Ectodermal cell (in vitro differentiated cells): ENCODE results near the gene CTBP2.

Source experiments
- H3K27ac ChIP-seq: 2 replicates; pipeline ENCODE4 v1.7.0; 2013; ENCODE audit warnings: mild to moderate bottlenecking, low read depth, low read length; ENCODE audit not compliant: insufficient read depth, poor library complexity, severe bottlenecking
- H3K27me3 ChIP-seq: 2 replicates; pipeline ENCODE4 v1.7.0; 2013; ENCODE audit warnings: mild to moderate bottlenecking, low read length; ENCODE audit not compliant: insufficient read depth, control insufficient read depth, poor library complexity, severe bottlenecking
- H3K36me3 ChIP-seq: one replicate; pipeline ENCODE4 v1.7.0; 2013; ENCODE audit warnings: low read length; ENCODE audit not compliant: control insufficient read depth, insufficient read depth
- H3K4me1 ChIP-seq: one replicate; pipeline ENCODE4 v1.7.0; 2013; ENCODE audit warnings: low read length; ENCODE audit not compliant: control insufficient read depth, insufficient read depth
- H3K4me3 ChIP-seq: 2 replicates; pipeline ENCODE4 v1.7.0; 2013; ENCODE audit warnings: low read depth, low read length, control low read depth; ENCODE audit not compliant: insufficient read depth
- H3K9me3 ChIP-seq: 2 replicates; pipeline ENCODE4 v1.7.0; 2013; ENCODE audit warnings: mild to moderate bottlenecking, low read length, moderate library complexity; ENCODE audit not compliant: control insufficient read depth
- WGBS, 2 experiments: methylation state at CpG; one replicate each; pipeline ENCODE4 v1.1.7; 2013; ENCODE audit warnings: missing lambda C conversion rate in 2 of 2; 5-methylcytosine and 5-hydroxymethylcytosine counted together

Gene CTBP2

GRCh38 chr10:124977161-124977560 lies 183.2 kb downstream of the CTBP2 start:
- H3K4me1 ChIP-seq: no peaks in the 10 kb centered on the region
- no peaks in the 10 kb centered on the region for H3K27me3 ChIP-seq
- no peak overlapping the region for H3K4me3 ChIP-seq
- 91 to 93% methylated on average over 3 of the region's 3 CpGs for WGBS, 2 experiments
- H3K27ac ChIP-seq: no peak overlapping the region
- H3K9me3 ChIP-seq: no peaks in the 10 kb centered on the region
- H3K36me3 ChIP-seq: peaks cover 12% of the 10 kb centered on the region

- Histone ChIP-seq H3K9me3 (no peaks in the 10 kb centered on the region), H3K36me3 (peaks cover 12% of the 10 kb centered on the region), H3K4me3 (no peak overlapping the region), H3K4me1 (no peaks in the 10 kb centered on the region), H3K27ac (no peak overlapping the region), H3K27me3 (no peaks in the 10 kb centered on the region)
- 93 to 94% methylated on average over 5 of the region's 5 CpGs for WGBS, 2 experiments
Observed at GRCh38 chr10:124975977-124976514, 184.3 kb downstream of the CTBP2 start.

DNA sequence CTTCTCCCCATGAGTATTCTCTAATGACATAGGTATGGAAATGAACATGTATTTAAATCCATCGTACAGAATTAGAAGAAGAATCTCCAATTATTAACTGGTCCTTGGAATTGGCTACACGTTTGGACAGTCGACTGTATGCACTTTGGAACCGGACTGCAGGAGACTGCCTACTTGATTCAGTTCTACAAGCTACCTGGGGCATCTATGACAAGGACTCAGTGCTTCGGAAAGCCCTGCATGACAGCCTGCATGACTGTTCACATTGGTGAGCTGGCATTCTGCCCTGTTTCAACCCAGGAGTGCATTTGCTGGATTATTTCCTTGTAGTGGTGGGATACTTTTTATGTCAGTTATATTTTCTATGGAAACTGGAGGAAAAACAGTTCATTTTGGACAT lies 186.2 kb downstream of the CTBP2 start:
- Histone ChIP-seq H3K36me3 (peaks cover 12% of the 10 kb centered on the region), H3K4me1 (no peaks in the 10 kb centered on the region), H3K9me3 (no peaks in the 10 kb centered on the region), H3K4me3 (no peak overlapping the region), H3K27me3 (no peaks in the 10 kb centered on the region), H3K27ac (no peak overlapping the region)
- WGBS, 2 experiments: 91 to 95% methylated on average over 5 of the region's 5 CpGs

GRCh38 chr10:124972637-124973036 lies 187.7 kb downstream of the CTBP2 start:
- 97 to 98% methylated on average over 7 of the region's 7 CpGs for WGBS, 2 experiments
- Histone ChIP-seq H3K9me3 (no peaks in the 10 kb centered on the region), H3K4me3 (no peak overlapping the region), H3K36me3 (peaks cover 12% of the 10 kb centered on the region), H3K4me1 (no peaks in the 10 kb centered on the region), H3K27ac (no peak overlapping the region), H3K27me3 (no peaks in the 10 kb centered on the region)

GRCh38 chr10:124971276-124971675 lies 189.1 kb downstream of the CTBP2 start:
- Histone ChIP-seq H3K27ac (no peak overlapping the region), H3K4me3 (no peak overlapping the region), H3K4me1 (no peaks in the 10 kb centered on the region), H3K27me3 (no peaks in the 10 kb centered on the region), H3K9me3 (no peaks in the 10 kb centered on the region), H3K36me3 (peaks cover 12% of the 10 kb centered on the region)
- 92 to 93% methylated on average over 2 of the region's 2 CpGs for WGBS, 2 experiments

DNA sequence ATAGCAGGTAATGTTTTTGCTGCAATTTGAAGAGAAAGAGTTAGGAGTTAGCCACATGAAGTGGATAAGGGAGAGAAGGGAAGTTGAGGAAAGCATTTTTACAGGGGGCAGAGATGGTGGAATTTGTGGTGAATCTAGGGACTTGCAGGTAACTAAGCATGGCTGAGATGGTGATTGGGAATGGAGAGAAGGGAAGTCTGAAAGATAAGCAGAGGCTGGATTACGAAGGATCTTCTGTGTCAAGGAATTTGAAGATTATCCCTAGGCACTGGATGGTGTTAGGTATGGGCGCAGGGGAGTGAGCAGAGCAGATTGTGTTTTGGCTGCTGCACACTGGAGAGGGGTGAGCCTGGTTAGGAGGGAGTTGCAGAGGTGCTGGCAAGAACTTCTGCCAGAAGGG lies 193.1 kb downstream of the CTBP2 start:
- 92 to 94% methylated on average over 2 of the region's 2 CpGs for WGBS, 2 experiments
- H3K27me3 ChIP-seq: no peaks in the 10 kb centered on the region
- no peaks in the 10 kb centered on the region for H3K9me3 ChIP-seq
- no peaks in the 10 kb centered on the region for H3K36me3 ChIP-seq
- H3K4me1 ChIP-seq: no peaks in the 10 kb centered on the region
- H3K27ac ChIP-seq: no peak overlapping the region
- H3K4me3 ChIP-seq: no peak overlapping the region

GRCh38 chr10:124966008-124966407 lies 194.4 kb downstream of the CTBP2 start:
- no peaks in the 10 kb centered on the region for H3K27me3 ChIP-seq
- H3K36me3 ChIP-seq: no peaks in the 10 kb centered on the region
- H3K9me3 ChIP-seq: no peaks in the 10 kb centered on the region
- H3K4me3 ChIP-seq: no peak overlapping the region
- no peak overlapping the region for H3K27ac ChIP-seq
- no peaks in the 10 kb centered on the region for H3K4me1 ChIP-seq
- 84 to 93% methylated on average over 4 to 5 of the region's 5 CpGs for WGBS, 2 experiments

GRCh38 chr10:124963866-124964720 lies 196.3 kb downstream of the CTBP2 start:
- Histone ChIP-seq H3K4me3 (no peak overlapping the region), H3K4me1 (no peaks in the 10 kb centered on the region), H3K27me3 (no peaks in the 10 kb centered on the region), H3K36me3 (no peaks in the 10 kb centered on the region), H3K27ac (no peak overlapping the region), H3K9me3 (no peaks in the 10 kb centered on the region)
- 91 to 98% methylated on average over 3 to 6 of the region's 7 CpGs for WGBS, 2 experiments

DNA sequence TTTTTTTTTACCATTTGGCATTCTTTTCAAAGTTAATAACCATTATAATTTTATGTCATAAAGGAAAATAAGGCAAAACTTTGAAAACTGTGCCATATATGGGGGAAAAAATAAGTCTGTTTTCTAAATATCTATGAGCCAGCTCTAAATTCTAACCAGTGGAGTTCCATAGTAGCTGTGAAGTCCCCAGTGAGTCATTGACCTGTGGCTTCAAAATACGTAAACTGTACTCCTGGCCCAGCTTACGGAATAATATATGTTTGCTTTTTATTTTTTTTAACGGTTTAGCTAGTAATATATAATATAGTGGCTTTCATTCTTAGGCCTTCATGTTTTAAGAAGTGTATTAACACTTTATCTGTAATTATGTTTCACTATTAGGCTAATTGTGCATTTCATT lies 197.9 kb downstream of the CTBP2 start:
- H3K4me3 ChIP-seq: no peak overlapping the region
- no peaks in the 10 kb centered on the region for H3K27me3 ChIP-seq
- no peaks in the 10 kb centered on the region for H3K4me1 ChIP-seq
- H3K9me3 ChIP-seq: no peaks in the 10 kb centered on the region
- H3K27ac ChIP-seq: no peak overlapping the region
- no peaks in the 10 kb centered on the region for H3K36me3 ChIP-seq
- 87 to 91% methylated on average over 1 to 2 of the region's 3 CpGs for WGBS, 2 experiments

GRCh38 chr10:124961248-124961570 lies 199.2 kb downstream of the CTBP2 start:
- Histone ChIP-seq H3K4me3 (no peak overlapping the region), H3K9me3 (no peaks in the 10 kb centered on the region), H3K4me1 (no peaks in the 10 kb centered on the region), H3K27ac (no peak overlapping the region), H3K36me3 (no peaks in the 10 kb centered on the region), H3K27me3 (no peaks in the 10 kb centered on the region)
- 83 to 93% methylated on average over 4 of the region's 4 CpGs for WGBS, 2 experiments
